ENCODE measurements around the gene RAP2C. TPM values are rescaled to one million over a fixed set of nuclear protein-coding genes. Genes with fewer than 3 reads are reported as not detected.

The RAP2C gene
- total RNA-seq, 2 donors from 2014 or later = 39.7 to 60.8 TPM

GRCh38 chrX:132236121-132236520, 16.9 kb upstream of the RAP2C start:
- no peak for TF ChIP-seq CTCF (conservative IDR thresholded peaks at IDR 0.05)
- Mint-ChIP-seq H3K27me3 (ENCODE audit: insufficient read depth) (no peaks in the 10 kb centered on the region), H3K4me1 (peaks cover 8% of the 10 kb centered on the region), H3K4me3 (no peak overlapping the region), H3K9me3 (no peaks in the 10 kb centered on the region), H3K36me3 (ENCODE audit: low read depth) (no peaks in the 10 kb centered on the region), H3K27ac (no peak overlapping the region)
- no peak for DNase-seq
- Histone ChIP-seq H3K4me1 (ENCODE audit: control insufficient read depth, insufficient read depth, low read length) (no peaks in the 10 kb centered on the region), H3K27me3 (ENCODE audit: control insufficient read depth, insufficient read depth, low read length, poor library complexity, severe bottlenecking) (no peaks in the 10 kb centered on the region), H3K9me3 (ENCODE audit: control insufficient read depth, low read length) (no peaks in the 10 kb centered on the region), H3K9ac (ENCODE audit: extremely low read depth, low read length, poor library complexity, severe bottlenecking) (no peak overlapping the region), H3K27ac (ENCODE audit: low read depth, low read length) (no peak overlapping the region), H3K36me3 (ENCODE audit: control insufficient read depth, insufficient read depth, low read length) (no peaks in the 10 kb centered on the region), H3K4me3 (ENCODE audit: low read length) (no peak overlapping the region)
- 88 to 100% methylated on average over 1 to 5 of the region's 5 CpGs for WGBS, 2 experiments (ENCODE audit: insufficient coverage in 1 of 2, insufficient read length in 1 of 2)

GRCh38 chrX:132235488-132235887, 16.2 kb upstream of the RAP2C start:
- Histone ChIP-seq H3K9me3 (ENCODE audit: control insufficient read depth, low read length) (no peaks in the 10 kb centered on the region), H3K36me3 (ENCODE audit: control insufficient read depth, insufficient read depth, low read length) (no peaks in the 10 kb centered on the region), H3K27me3 (ENCODE audit: control insufficient read depth, insufficient read depth, low read length, poor library complexity, severe bottlenecking) (no peaks in the 10 kb centered on the region), H3K27ac (ENCODE audit: low read depth, low read length) (no peak overlapping the region), H3K4me3 (ENCODE audit: low read length) (no peak overlapping the region), H3K4me1 (ENCODE audit: control insufficient read depth, insufficient read depth, low read length) (no peaks in the 10 kb centered on the region), H3K9ac (ENCODE audit: extremely low read depth, low read length, poor library complexity, severe bottlenecking) (no peak overlapping the region)
- no peak for DNase-seq
- H3K36me3 Mint-ChIP-seq (ENCODE audit: low read depth) = no peaks in the 10 kb centered on the region
- WGBS, 2 experiments (ENCODE audit: insufficient coverage in 1 of 2, insufficient read length in 1 of 2) = 86% methylated on average over 3 of the region's 5 CpGs; no CpG with 5 or more reads in 1 of the 2 experiments
- H3K4me1 Mint-ChIP-seq = peaks cover 8% of the 10 kb centered on the region
- H3K27me3 Mint-ChIP-seq (ENCODE audit: insufficient read depth) = no peaks in the 10 kb centered on the region
- no peak overlapping the region for H3K27ac Mint-ChIP-seq
- H3K9me3 Mint-ChIP-seq = no peaks in the 10 kb centered on the region
- no peak overlapping the region for H3K4me3 Mint-ChIP-seq
- no peak for TF ChIP-seq CTCF (conservative IDR thresholded peaks at IDR 0.05)

- no peaks in the 10 kb centered on the region for H3K4me1 ChIP-seq (ENCODE audit: control insufficient read depth, insufficient read depth, low read length)
Measured at GRCh38 chrX:132231587-132231986, 12.3 kb upstream of the RAP2C start.

More at GRCh38 chrX:132231587-132231986, 12.3 kb upstream of the RAP2C start:
- WGBS, 2 experiments (ENCODE audit: insufficient coverage in 1 of 2, insufficient read length in 1 of 2) = 97% methylated on average over 2 of the region's 2 CpGs; no CpG with 5 or more reads in 1 of the 2 experiments
- no peak overlapping the region for H3K27ac Mint-ChIP-seq
- no peak overlapping the region for H3K4me3 ChIP-seq (ENCODE audit: low read length)
- no peak overlapping the region for H3K4me3 Mint-ChIP-seq
- DNase-seq = no peak
- H3K9me3 Mint-ChIP-seq = no peaks in the 10 kb centered on the region
- no peak overlapping the region for H3K27ac ChIP-seq (ENCODE audit: low read depth, low read length)
- H3K27me3 ChIP-seq (ENCODE audit: control insufficient read depth, insufficient read depth, low read length, poor library complexity, severe bottlenecking) = no peaks in the 10 kb centered on the region
- no peaks in the 10 kb centered on the region for H3K9me3 ChIP-seq (ENCODE audit: control insufficient read depth, low read length)
- H3K36me3 Mint-ChIP-seq (ENCODE audit: low read depth) = no peaks in the 10 kb centered on the region
- peaks cover 4% of the 10 kb centered on the region for H3K4me1 Mint-ChIP-seq
- TF ChIP-seq CTCF (conservative IDR thresholded peaks at IDR 0.05) = no peak
- no peaks in the 10 kb centered on the region for H3K36me3 ChIP-seq (ENCODE audit: control insufficient read depth, insufficient read depth, low read length)
- no peak overlapping the region for H3K9ac ChIP-seq (ENCODE audit: extremely low read depth, low read length, poor library complexity, severe bottlenecking)
- no peaks in the 10 kb centered on the region for H3K27me3 Mint-ChIP-seq (ENCODE audit: insufficient read depth)
